Parathyroid adenoma (tissue), 2 donors: ENCODE results near the gene SH3BP4.

Experiments
- H2AFZ ChIP-seq: fragments of 300-600 bp; sonication (generic); one replicate; pipeline ENCODE4 v1.7.0; 2017; ENCODE audit warnings: antibody characterized with exemption, mild to moderate bottlenecking
- H3K27ac ChIP-seq: fragments of 300-600 bp; sonication (generic); one replicate; pipeline ENCODE4 v1.7.0; 2017
- H3K27me3 ChIP-seq: fragments of 300-600 bp; sonication (generic); one replicate; pipeline ENCODE4 v1.7.0; 2017; ENCODE audit warnings: low read length; ENCODE audit not compliant: control insufficient read depth, insufficient read depth
- H3K36me3 ChIP-seq: fragments of 300-600 bp; sonication (generic); one replicate; pipeline ENCODE4 v1.7.0; 2017; ENCODE audit warnings: low read length; ENCODE audit not compliant: control insufficient read depth, insufficient read depth
- H3K4me1 ChIP-seq: fragments of 300-600 bp; sonication (generic); one replicate; pipeline ENCODE4 v1.7.0; 2017; ENCODE audit warnings: control low read depth
- H3K4me2 ChIP-seq: fragments of 300-600 bp; sonication (generic); one replicate; pipeline ENCODE4 v1.7.0; 2017; ENCODE audit warnings: low read length
- H3K4me3 ChIP-seq: fragments of 300-600 bp; sonication (generic); one replicate; pipeline ENCODE4 v1.7.0; 2017; ENCODE audit warnings: low read depth, low read length
- H3K79me2 ChIP-seq: fragments of 300-600 bp; sonication (generic); one replicate; pipeline ENCODE4 v1.7.0; 2017; ENCODE audit warnings: control low read depth
- H3K9ac ChIP-seq: fragments of 300-600 bp; sonication (generic); one replicate; pipeline ENCODE4 v1.7.0; 2017; ENCODE audit warnings: mild to moderate bottlenecking
- H3K9me3 ChIP-seq: fragments of 300-600 bp; sonication (generic); one replicate; pipeline ENCODE4 v1.7.0; 2017; ENCODE audit warnings: low read length; ENCODE audit not compliant: control insufficient read depth
- CTCF ChIP-seq: fragments of 300-600 bp; sonication (generic); IDR thresholded peaks from one replicate; pipeline ENCODE4 v1.7.0; 2017; ENCODE audit warnings: antibody characterized with exemption, mild to moderate bottlenecking
- donor health status: primary hyperparathyroidism.

Gene SH3BP4

GRCh38 chr2:235047171-235048160 lies 95.6 kb downstream of the SH3BP4 start:
- H3K4me3 ChIP-seq = no peak overlapping the region
- no peaks in the 10 kb centered on the region for H3K27me3 ChIP-seq
- no peak overlapping the region for H3K9ac ChIP-seq
- H3K4me1 ChIP-seq = no peaks in the 10 kb centered on the region
- no peak for TF ChIP-seq CTCF
- H3K9me3 ChIP-seq = no peaks in the 10 kb centered on the region
- H3K27ac ChIP-seq = no peak overlapping the region
- H3K4me2 ChIP-seq = no peak overlapping the region
- H3K79me2 ChIP-seq = no peaks in the 10 kb centered on the region
- H2AFZ ChIP-seq = no peak overlapping the region
- no peaks in the 10 kb centered on the region for H3K36me3 ChIP-seq

- Histone ChIP-seq H3K9ac (no peak overlapping the region), H3K79me2 (no peaks in the 10 kb centered on the region), H3K4me2 (no peak overlapping the region), H3K27me3 (no peaks in the 10 kb centered on the region), H3K27ac (no peak overlapping the region), H3K4me3 (no peak overlapping the region), H3K9me3 (no peaks in the 10 kb centered on the region), H3K36me3 (no peaks in the 10 kb centered on the region), H2AFZ (no peak overlapping the region), H3K4me1 (no peaks in the 10 kb centered on the region)
- no peak for TF ChIP-seq CTCF
These were observed 96.7 kb downstream of the SH3BP4 start for GRCh38 chr2:235048549-235048948.

- TF ChIP-seq CTCF = no peak
These were observed 97.3 kb downstream of the SH3BP4 start for GRCh38 chr2:235049069-235049468.

GRCh38 chr2:235049719-235050118 lies 97.9 kb downstream of the SH3BP4 start:
- Histone ChIP-seq H2AFZ (no peak overlapping the region), H3K9me3 (no peaks in the 10 kb centered on the region), H3K79me2 (no peaks in the 10 kb centered on the region), H3K9ac (no peak overlapping the region), H3K4me1 (no peaks in the 10 kb centered on the region), H3K4me3 (no peak overlapping the region), H3K36me3 (no peaks in the 10 kb centered on the region), H3K27ac (no peak overlapping the region), H3K27me3 (no peaks in the 10 kb centered on the region), H3K4me2 (no peak overlapping the region)
- no peak for TF ChIP-seq CTCF

More at GRCh38 chr2:235049069-235049468, 97.3 kb downstream of the SH3BP4 start:
- H3K4me1 ChIP-seq = no peaks in the 10 kb centered on the region
- H3K27me3 ChIP-seq = no peaks in the 10 kb centered on the region
- H3K27ac ChIP-seq = no peak overlapping the region
- H3K4me3 ChIP-seq = no peak overlapping the region
- H3K4me2 ChIP-seq = no peak overlapping the region
- H2AFZ ChIP-seq = no peak overlapping the region
- no peaks in the 10 kb centered on the region for H3K79me2 ChIP-seq
- H3K9ac ChIP-seq = no peak overlapping the region
- H3K9me3 ChIP-seq = no peaks in the 10 kb centered on the region
- no peaks in the 10 kb centered on the region for H3K36me3 ChIP-seq

GRCh38 chr2:235050980-235051351 lies 99.1 kb downstream of the SH3BP4 start:
- Histone ChIP-seq H3K36me3 (no peaks in the 10 kb centered on the region), H3K27me3 (no peaks in the 10 kb centered on the region), H3K79me2 (no peaks in the 10 kb centered on the region), H3K4me1 (no peaks in the 10 kb centered on the region), H2AFZ (no peak overlapping the region), H3K27ac (no peak overlapping the region), H3K4me2 (no peak overlapping the region), H3K9me3 (no peaks in the 10 kb centered on the region), H3K9ac (no peak overlapping the region), H3K4me3 (no peak overlapping the region)
- TF ChIP-seq CTCF = no peak
